Activated T-helper 1 cell treated with Interleukin-2 at 50 U/mL for 16 hours (primary cell): ENCODE data around the gene MINK1.

ENCODE experiments used
- DNase-seq: peaks from one replicate; pipeline ENCODE4 v3.0.0-alpha.2; 2020; ENCODE audit warnings: low read depth

Gene MINK1

DNA sequence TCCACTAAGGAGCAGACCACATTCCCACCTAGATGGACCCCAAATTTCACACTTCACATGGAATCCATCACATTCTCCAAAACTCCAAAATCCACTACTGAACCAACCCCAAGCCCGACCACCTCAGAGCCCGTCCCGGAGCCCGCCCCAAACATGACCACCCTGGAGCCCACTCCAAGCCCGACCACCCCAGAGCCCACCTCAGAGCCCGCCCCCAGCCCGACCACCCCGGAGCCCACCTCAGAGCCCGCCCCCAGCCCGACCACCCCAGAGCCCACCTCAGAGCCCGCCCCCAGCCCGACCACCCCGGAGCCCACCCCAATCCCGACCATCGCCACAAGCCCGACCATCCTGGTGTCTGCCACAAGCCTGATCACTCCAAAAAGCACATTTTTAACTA, 100.5 kb downstream of the MINK1 start:
- DNase-seq: no peak

- DNase-seq: no peak
These were observed 101.2 kb downstream of the MINK1 start for GRCh38 chr17:4934173-4934979.

GRCh38 chr17:4935650-4936049, 102.5 kb downstream of the MINK1 start:
- DNase-seq: no peak

- DNase-seq: no peak
These were observed 103.3 kb downstream of the MINK1 start for GRCh38 chr17:4936436-4936835.

DNA sequence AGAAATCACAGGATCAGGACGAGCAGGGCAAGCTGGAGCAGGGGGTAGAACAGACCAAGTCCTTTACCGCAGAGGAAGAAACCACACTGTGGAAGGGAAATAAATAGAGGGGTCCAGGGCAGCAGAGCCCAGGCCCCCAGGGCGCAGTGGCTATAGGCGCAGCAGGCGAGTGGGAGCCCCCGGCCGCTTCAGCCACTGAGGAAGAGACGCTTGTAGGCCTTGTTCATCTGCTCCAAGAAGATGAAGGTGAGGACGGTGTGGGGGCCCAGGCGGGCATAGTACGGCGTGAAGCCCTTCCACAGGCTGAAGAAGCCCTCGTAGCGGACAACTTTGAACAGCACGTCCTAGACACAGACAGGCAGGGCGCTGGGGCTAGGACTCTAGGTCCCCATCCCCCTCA, 104.4 kb downstream of the MINK1 start:
- DNase-seq: no peak

GRCh38 chr17:4938069-4938491, 104.9 kb downstream of the MINK1 start:
- no peak for DNase-seq

DNA sequence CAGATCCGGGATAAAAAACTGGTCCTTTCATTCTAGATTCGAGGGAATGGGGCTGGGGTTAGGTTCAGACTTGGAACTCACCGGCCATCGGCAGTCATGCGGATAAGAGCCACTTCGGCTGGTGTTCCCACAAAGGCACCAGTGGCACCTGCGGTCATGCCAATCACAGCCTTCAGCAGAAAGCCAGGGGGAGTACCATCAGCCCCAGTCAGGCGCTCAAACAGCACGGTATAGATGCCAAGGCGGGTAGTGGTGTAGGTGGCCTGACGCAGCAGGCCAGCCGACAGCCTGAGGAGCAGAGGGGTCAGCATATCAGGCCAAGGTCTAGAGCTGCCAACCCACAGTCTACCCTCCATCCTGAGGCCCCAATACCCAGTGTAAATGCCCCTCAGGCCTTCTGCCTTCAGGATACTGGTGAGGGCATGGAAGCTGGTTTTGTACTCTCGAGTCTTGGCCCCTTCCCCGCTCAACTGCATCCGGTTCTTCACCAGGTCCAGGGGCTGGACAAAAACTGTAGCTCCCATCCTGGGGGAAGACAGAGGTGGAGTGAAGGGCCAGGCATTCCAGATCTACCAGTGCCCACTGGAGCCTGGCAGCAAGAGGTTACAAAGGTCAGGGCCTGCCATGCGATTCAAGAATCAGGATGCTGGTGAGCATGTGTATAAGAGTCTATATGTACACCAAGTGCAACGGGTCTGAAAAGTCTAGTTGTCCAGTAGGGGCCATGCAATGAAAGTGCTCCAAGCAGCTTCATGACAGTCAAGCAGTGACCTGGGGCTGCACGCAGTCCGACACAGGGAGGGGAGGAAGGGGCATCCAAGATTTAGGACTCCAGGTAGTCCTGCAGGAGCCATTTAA, 105.8 kb downstream of the MINK1 start:
- DNase-seq: no peak

GRCh38 chr17:4939546-4939795, 106.3 kb downstream of the MINK1 start:
- no peak for DNase-seq

- peak; percentile 95 for DNase-seq
These were observed 106.8 kb downstream of the MINK1 start, which contains the start of the genes RNF167 and SLC25A11 for GRCh38 chr17:4939796-4940554. RNF167 (plus strand) TSS chr17:4940268; CDS start chr17:4940910, 642 bp downstream. SLC25A11 (minus strand) TSS chr17:4940046; CDS start chr17:4939910, 136 bp downstream.

GRCh38 chr17:4940555-4941318, 107.6 kb downstream of the MINK1 start:
- peak; percentile 39 for DNase-seq

DNA sequence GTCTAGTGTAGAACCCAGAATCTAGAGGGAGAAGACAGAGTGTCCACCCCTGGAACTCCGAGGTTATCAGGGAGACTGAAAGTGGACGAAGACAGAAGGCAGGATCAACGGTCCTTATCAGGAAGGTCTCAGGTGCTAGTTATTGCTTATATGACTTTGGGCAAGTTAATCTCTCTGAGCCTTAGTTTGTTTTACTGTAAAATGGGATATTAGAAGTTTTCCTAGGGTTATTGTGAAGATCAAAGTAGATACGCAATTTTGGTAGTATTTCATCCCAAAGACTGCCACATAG, 108.1 kb downstream of the MINK1 start:
- no peak for DNase-seq

GRCh38 chr17:4942760-4943508, 109.8 kb downstream of the MINK1 start:
- DNase-seq: no peak

DNA sequence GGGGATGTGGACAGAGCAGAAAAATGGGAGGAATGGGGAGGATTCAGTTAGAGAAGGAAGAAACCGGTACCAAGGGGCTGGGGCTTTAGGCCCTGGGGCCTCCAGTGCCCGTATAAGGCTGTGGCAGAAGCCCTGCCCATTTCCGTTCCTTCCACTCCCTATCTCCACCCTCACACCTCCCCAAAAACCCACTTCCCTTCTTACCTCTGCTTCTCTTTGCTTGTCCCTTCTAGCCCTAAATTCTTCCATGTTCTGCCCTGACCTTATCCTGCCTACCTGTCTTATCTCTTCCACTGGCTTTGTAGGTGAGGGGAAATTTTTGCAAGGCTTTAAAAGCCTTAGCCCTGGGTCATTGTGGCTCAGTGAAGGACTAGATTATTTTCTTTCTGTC, 111.0 kb downstream of the MINK1 start:
- peak; percentile 43 for DNase-seq

GRCh38 chr17:4944554-4945175, 111.5 kb downstream of the MINK1 start:
- DNase-seq: no peak

DNA sequence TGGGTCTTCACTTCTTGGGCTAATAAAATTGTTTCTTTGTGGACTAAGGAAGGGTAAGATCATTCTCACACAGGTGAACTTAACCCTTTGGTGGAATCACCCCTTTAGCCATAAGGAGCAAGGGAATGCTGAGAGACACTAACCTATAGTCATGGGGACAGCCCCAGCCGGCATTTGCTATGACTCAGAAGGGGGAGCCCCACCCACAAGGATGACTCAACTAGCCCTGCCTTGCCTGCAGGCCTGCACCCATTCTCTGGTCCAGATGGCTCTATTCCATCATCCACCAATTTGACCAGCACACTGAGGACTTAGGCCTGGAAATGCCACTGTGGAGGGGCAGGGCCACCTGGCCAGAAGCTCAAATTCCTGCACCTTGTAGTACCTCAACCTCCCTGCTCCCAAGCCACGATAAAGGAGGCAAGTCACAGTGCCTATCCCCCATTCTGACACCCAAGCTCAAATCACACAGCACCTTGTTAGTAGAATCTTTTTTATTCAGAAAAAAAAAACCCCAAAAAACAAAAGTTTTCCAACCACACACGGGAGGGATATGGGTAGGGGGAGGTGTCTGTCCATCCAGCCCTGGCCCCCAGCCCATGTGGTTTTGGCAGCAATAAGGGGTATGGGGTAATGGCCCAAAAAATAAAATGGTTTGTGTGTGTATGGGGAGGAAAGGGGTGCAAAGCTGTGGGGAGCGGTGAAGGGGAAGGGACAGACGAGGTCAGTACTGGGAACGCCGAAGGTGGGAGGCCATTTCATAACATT, 112.2 kb downstream of the MINK1 start:
- DNase-seq: peak; percentile 64

- no peak for DNase-seq
These were observed 112.8 kb downstream of the MINK1 start for GRCh38 chr17:4945944-4946280.

- DNase-seq: no peak
These were observed 113.3 kb downstream of the MINK1 start for GRCh38 chr17:4946312-4946976.

- DNase-seq: no peak
These were observed 113.9 kb downstream of the MINK1 start for GRCh38 chr17:4947010-4947410.
